NCI-H1930 (cell line): ENCODE measurements around the gene NKIRAS2.

ENCODE experiments used
- DNase-seq, 2 experiments: peaks; one replicate each; lab custom pipeline; 2025; lab: John Stamatoyannopoulos, UW

The NKIRAS2 gene

DNA sequence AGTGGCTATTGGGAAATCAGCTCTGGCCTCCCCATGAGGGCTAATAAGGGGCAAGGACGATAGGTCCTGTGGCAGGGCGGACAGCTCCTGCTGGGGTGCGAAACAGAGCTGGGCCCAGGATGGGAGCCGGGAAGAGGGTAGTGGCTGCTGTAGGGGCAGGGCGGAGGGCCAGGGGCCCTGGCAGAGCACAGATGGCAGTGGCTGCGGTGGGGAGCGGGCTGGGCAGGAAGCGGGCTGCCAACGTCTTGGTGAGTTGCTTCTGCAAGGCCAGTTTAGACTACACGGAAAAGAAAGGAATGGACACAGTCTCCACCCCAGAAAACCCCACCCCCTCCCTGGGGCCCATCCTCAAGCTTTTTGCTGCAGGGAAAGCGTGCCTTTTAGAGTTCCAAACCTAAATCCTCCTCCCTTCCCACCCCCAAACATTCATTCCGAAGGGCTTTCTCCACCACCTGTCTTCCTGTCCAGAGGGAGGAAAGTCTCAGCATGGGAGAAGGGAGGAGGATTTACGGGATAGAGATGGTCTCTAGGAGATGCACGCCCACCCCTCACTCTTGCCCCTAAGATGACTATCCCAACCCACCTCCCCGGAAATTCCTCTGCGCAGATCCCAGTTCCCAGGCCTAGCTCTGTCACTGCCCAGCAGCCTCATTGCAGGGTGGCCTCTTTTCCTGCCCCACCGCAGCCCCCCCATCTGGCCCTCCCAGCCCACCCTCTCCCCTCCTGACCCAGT lies 7.1 kb downstream of the NKIRAS2 start:
- DNase-seq: no peak

DNA sequence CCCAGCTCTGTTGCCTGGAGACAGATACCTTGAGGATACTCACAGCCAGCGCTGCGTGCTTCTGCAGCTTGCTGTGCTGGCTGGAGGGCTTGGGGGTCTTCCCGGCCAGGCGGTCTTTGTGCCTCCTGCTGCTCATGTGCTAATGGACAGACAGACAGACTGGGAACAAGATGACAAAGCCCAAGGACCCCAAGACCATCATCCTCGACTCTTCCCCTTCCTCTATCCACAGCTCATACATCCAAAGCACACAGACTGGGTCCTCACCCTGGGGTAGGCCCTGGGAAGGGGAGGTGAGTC lies 7.7 kb downstream of the NKIRAS2 start:
- no peak for DNase-seq

DNA sequence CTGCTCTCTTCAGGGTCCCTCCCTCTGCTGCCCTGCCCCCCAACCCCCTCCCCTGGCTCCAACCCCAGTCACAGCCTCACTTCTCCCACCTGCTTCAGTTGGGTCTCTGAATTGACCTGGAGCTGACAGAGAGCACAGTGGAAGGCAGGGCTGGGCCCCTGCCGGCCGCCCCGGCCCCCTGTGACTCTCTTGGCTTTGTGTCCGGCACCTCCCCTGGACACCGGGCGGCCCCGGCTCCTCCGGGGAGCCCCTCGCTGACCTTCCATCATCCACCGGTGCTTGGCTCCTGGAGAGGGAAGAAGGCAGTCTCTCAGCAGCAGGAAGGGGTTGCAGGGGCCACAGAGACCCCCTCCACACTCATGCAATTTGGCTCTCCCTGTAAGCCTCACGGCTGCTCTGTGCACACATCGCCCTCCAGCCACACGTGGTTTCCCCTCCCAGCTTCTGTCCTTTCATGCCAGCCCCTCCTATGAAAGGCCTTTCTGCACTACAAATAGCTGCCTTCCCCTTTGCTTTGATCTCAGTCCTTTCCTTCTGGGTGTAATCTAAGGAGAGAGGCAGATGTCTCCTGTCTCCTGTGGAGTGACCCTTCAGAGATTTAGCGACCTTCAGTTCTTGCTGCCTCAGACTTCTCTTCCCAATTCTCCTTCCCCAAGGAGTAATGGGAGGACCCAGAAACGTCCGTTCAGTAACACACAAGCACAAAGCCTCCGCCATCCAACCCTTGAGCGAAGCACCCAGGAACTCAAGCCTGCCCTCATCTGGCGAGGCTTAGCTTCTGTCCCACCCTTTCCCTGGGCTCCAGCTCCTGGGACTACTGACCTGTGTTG lies 8.3 kb downstream of the NKIRAS2 start:
- no peak for DNase-seq

DNA sequence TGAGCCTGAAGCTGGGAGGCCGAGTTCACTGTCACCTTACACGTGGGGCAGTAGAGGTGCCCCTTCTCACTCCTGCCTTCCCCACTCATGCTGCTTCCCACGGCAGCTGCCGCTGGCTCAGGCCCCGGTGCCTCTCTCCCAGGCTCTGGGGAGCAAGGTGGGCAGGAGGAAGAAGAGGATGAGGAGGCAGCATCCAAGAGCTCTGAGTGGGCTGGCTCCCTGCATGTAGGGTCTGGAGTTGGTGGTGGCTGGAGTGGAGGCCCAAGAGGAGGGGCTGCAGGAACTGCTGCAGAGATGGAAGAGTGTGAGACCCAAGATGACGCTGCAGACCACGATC lies 8.9 kb downstream of the NKIRAS2 start:
- DNase-seq: no peak

DNA sequence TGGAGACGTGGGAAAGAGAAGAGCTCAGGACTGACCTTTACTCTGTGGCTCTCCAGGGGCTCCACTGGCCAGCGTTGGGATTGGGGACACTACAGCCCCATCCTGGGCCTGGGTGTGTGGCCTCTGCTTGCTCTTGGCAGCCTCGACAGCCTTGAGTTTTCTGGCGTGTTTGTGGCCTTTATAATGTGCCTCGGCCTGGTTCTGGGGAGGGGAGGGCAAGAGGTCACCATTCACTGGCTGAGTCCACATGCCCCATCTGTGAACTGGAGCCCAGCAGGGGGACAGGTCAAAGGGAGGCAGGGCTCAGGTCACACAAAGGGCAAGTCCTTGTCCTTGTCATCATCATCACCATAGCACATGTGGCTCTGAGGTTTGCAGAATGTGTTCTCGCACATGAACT lies 11.7 kb downstream of the NKIRAS2 start:
- DNase-seq: no peak

DNA sequence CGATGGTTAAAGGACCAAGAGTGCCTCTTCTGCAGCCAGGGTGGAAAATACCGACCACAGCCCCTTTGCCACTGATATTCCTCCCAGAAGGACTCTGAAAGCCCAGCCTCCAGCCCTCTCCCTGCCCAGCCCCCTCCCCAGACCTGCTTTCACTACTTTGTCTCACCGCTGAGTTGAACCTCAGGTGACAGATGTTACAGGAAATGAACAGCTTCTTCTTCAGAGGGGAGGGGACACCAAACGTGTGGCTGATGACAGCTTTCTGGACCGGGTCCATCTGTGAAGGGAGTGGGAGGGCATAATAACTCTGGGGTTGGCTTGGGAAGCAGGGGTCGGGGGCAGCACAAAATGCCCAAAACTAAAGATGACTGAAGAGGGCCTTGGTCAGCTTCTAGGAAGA lies 14.2 kb downstream of the NKIRAS2 start:
- DNase-seq: no peak

DNA sequence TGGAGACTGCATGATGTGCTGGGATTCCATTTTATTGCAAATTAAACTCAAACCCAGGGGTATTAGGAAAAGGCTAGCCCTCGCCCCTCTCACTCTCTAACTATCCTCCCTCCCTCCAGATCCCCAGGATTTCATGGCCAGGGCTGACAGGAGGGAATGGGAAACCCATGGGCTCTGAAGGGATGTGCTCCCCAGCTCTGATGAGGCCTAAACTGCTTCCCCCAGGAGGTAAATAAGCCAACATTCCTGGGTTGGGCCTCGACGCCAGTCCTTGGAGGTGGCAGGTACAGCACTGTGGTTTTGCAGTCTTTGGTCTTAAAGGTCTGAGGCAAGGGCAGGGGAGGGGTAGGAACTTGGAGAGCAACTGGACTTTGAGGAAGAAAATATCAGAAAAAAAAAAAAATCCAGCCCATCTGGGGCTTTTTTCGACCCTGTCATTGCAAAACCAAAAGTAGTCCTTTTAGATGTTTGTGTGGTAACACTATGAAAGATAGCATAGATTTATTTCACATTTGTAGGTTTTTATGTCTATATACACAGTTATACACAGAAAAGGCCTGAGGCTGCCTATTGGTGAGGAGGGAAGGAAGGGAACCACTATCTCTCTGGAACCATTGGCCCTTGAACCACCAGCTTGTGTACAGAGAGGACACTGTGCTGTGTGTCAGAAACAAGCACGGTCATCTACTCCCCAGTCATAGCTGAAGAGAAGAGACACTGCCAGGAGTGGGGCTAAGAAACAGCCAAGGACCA lies 18.5 kb downstream of the NKIRAS2 start:
- DNase-seq: no peak

DNA sequence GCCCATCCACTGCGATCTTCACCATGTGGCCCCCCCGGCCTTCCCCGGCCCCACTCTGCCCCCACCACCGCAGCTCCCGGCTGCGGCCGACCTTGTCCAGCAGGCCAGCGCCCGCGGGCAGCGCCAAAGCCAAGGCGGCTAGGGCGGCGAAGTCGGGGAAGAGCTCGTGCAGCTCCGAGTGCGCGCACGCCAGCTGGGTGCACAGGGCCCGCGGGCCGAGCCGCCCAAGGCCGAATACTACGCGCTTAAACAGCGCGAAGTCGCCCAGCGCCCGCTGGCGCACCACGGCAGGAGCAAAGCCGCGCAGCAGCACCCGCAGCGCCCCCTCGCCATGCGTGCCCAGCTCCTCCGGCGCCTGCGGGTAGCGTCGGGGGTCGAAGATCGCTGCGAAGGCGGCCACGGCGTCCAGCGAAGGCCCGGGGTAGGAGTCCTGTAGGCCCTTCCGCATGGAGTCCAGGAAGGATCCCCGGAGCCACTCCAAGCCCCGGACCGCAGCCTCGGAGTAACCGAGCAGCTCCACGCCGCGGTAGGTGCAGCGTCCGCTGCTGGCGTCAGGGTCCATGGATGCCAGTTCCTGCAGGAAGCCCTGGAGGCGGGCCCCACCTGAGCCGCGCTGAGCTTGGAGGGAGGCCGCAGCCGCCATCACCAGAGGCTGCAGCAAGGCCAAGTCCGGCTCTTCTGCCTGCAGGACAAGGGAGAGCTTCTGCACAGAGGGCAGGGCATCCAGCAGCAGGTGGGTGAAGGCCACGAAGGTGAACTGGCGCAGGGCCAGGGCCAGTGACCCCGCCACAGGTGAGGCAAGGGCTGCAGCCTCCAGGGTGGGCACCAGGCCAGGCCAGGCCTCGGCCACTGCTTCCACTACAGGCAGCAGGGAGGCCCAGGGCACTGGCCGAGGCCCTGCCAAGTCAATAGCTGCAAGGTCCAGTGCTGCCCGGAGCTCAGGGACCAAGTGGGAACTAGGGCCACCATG lies 20.2 kb downstream of the NKIRAS2 start:
- DNase-seq: no peak

DNA sequence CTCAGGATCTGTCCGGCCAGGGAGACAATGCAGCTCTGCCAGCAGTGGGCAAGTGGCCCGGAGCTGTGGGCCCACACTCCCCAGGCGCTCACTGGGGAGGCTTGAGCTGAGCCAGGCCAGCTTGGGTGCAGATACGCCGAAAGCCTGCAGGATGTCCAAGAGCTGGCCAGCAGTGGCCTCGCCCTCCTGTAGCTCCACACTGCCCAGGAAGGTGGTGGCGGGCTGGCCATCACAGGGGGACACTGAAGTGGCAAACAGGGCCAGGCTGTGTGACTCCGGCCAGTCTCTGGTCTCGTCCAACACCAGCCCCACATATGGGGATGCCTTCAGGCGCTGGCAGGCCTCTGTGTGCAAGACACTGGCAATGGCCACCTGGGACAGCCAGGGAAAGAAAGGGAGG lies 20.9 kb downstream of the NKIRAS2 start:
- DNase-seq: no peak

DNA sequence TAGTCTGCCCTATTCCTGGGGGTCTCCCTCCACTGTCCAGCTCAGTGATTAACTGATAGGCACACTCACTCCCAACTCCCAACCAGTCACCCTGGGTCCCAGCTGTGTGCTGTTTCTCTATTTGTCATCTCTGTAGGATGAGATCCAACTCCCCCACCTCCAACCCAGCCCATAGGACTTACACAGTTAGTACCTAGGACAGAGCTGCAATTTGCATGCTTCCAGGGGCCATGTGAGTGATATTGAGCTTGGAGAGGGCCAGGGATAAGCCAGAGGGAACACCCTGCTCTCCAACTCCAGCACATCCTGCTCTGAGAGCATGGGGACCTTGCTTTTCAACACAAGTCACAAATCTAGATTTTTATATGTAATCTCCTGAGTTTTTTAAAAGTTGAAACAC lies 21.7 kb downstream of the NKIRAS2 start:
- no peak for DNase-seq

DNA sequence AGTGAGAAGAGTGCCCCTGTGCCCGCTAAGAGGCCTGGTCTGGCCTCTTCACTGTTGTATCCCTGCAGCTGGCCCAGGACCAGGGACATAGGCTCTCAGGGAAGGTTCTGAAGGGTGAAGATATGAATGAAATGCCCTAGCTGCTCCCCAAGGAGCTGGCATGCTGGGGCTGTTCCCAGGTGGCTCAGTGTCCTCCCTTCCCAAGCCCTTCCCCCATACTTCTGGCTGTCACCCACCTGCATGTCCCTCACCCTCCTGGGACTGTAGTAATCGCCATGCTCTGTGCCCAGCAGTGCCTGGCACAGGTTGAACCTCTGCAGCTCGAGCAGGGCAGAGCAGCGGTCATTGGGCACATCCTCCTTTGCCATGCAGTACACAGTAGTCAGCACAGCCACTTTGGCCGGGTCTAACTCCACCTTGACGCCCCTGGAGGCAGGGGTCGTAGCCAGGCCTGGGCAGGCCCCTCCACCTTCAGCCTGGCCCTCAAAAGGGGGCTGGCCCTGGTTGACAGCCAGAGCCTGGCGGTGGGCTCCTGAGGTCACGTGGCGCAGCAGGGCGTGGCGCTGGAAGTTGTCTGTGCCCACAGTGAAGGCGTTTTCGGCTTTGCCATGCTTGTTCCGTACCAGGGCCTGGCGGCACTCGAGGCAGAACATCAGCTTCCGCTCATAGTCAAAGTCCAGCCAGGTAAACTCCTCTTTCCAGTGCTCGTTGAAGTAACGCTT lies 22.9 kb downstream of the NKIRAS2 start:
- DNase-seq: no peak

DNA sequence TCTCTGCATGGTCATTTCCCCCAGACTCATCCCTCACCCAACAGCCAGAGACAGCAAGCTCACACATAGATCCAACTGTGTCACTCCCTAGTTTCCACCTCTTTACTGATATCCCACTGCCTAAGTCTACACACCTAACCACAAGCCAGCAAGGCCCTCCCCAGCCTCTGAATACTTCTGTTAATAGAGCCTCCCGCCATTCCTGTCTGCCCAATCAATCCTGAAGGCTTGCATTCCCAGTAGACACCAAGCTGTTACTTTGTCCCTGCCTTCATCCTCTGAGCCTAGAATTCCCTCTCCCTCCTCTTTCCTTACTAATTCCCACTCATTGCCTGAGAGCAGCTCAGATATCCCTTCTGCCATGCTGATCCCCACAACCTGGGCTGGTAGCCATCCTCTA lies 25.8 kb downstream of the NKIRAS2 start:
- no peak for DNase-seq

DNA sequence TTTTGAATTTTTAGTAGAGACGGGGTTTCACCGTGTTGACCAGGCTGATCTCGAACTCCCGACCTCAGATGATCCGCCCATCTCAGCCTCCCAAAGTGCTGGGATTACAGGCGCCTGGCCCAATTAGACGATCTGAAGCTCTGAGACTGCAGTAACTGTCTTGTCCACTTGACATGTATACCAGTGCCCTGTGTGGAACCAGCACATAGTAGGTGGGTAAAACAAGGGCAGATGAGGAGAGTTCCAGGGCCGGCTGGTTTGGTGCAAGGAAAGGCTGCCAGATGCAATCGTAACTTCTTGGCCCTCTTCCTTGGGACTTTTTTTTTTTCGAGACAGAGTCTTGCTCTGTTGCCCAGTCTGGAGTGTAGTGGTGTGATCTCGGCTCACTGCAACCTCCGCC lies 27.5 kb downstream of the NKIRAS2 start:
- no peak for DNase-seq

DNA sequence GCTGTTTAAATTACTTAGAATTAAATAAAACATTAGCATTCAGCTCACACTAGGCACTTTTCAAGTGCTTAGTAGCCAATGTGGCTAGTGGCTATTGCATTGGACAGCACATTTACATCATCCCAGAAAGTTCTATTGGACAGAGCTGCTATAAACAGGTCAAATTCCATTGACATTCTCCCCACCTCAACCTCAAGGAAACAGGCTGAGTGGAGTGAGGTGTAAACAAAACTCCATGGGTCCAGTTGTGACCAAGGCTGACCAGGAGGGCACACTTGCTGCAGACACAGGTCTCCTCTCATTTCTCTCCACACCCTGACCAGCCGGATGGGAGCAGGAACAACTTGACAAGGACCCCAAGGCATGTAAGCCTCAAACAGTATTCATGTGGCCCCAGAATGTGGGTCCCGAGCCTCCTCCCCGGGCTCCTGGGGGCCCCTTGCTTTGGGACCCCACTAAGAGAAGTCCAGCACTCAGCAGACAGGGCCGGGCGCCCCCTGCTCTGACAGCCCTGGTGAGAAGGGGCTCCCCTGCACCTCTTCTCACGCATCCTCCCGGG lies 30.0 kb downstream of the NKIRAS2 start:
- no peak for DNase-seq

DNA sequence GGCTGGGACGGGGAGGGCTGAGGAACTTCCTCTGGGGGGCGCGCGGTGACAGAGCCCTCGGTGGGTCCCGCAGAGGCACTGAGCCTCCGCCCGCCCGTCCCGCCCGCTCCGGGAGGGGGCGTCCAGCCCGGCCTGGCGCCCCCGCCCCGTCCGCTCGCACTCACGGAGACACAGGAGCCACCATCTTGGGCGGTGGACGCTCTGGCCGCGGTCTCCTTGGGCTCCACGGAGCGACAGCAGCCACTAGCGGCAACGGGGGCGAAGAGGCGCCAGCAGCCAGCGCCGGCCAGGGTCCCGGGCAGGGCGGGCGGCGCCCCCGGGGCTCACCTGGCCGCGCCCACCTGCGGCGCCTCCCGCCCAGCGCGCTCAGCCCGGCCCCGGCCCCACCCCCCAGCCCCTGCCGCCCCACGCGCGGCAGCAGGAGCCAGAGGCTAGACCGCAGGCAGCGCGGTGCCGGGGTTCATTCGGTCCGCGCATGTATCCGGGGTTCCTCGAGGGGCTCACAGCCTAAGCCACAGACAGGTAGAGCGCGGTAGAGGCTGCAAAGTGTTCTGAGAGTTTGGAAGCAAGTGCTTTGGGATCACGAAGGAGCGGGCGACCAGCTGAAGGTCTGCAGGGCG lies 30.6 kb downstream of the NKIRAS2 start, which contains the start of gene C17orf113:
Gene C17orf113, minus strand, starts transcription at position 209 of the 620 bp plus-strand sequence. CDS start 7,225 bp downstream, outside the sequence.
- DNase-seq: peak; percentile 38 to 62

DNA sequence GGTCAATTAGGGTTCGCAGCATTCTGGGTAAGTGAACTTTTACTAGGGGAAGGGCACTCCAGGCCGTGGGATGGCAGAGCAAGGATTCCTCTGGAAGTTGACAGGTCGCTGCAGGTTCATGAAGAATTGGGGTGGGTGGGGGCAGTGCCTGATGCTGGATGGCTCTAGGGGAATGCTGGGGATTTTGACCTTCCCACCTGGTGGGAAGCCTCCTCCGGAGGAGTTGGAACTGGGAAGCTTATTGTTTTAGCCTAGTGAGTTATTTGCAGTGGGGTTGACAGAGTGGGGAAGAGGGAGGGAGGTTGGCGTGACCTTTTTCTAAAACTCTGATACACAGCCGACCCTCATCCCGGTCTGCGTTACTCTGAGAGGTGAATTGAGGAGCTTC lies 31.1 kb downstream of the NKIRAS2 start:
- DNase-seq: no peak

DNA sequence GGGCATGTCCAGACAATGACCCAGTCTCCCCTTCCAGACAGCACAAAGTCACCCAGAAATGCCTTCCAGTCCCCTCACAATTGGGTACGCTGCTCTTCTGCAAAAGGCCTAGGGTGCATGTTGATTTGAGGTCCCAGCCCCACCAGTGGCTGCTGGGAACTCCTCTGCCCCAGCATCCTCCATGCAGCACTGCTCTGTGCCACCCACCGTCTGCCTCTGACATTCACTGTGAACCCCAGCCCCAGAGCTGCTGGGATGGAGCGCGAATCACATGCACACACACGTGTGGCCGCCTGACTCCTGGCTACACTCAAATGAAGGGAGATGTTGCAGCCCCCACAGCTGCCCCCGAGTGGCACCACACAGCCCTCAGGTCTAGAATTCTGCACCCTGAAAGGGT lies 31.8 kb downstream of the NKIRAS2 start:
- no peak for DNase-seq

DNA sequence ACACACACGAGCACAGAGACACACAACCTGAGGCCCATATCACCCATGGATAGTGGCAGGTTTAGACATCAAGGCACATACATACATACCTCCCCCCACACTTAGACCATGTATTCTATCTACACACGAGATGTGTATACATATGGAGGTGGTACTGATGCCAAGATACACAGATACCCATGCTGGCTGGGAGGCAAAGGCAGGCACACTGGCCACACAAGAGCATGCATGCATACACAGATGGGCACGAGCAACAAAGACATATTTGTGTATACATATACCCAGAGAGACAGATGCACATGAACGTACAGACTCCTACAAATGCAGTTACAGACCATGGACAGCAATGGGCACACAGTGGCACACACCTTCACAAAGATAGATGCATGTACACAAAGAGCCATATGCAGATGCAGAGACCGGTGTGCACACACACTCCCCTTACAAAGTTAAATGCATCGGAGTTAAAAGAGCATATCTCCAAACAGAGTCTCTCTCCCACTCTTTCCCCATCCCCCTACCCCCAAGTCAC lies 32.5 kb downstream of the NKIRAS2 start:
- DNase-seq: no peak

DNA sequence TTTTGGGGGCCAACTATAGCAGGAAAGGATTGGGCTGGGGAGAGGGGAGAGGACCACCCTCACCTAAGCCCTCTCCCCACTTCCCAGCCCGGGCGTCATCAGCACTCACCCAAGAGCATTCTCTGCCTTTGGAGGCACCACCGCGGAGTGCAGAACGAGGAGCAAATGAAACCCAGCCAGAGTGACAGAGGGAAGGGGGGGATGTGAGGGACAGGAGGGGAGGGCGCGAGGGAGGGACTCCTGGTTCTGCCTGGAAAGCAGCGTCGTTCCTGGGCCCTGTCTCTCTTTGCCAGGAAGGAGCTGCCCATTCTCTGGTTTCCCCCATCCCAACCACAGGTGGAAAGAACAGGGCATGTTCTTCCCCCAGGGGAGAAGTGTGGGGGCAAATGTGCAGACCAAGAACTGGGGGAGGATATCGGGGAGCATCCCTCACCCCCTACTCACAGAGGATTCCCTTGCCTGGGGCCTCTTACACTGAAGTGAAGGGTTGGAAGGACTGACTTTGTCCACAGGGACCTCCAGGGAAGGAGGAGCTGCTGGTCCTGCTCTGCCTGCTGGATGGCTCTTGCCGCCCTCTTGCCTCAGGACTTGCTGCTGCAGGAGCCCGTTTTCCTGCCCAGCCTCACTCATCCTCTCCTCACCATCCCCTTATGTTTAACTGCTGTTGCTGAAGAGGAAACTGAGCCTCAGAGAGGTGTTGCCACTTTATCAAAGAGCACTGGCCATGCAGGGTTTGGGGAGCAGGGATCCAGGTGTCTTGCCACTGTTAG lies 34.0 kb downstream of the NKIRAS2 start:
- DNase-seq: no peak
